ENCODE results near the gene NUP98. TPM values are rescaled to one million over a fixed set of nuclear protein-coding genes. Genes with fewer than 3 reads are reported as not detected.

The NUP98 gene
- polyA plus RNA-seq, 1 of the 3 experiments (the other 2 are of a cell fraction): 56.4 TPM

DNA sequence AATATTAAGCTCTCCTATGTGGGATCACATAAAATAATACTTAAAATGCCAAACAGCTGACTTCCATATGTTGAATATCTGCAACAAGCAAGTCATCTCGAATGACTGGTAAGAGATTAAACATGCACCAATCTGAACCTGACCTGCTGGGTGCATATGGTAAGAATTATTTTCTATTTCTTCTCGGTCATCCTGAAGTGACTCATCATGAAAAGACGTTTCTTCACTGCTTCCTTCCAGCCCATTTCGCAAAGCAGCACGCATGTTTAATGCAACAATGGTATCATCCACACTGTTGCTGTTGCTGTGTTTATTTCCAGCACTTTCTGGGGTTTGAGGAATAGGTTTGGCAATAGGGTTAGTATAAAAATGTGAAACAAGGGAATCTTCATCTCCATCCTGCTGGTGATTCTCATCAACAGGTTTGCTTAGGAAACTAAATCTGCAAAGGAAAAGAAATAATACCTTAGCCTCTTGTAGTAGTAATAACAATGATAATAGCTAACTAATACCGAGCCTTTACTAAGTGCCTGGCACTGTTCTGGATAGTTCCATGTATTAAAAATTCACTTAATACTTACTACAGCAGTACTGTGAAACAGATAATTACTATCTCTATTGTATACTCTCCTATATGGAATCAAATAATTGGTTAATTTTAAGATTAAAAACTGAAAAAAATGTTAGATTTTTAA is 74.2 kb downstream of the NUP98 start:
- H3K4me1 ChIP-seq (ENCODE audit: control insufficient read depth in 1 of 2, insufficient read depth in 2 of 2, low read depth in 1 of 2, low read length in 1 of 2): peaks cover 0 to 9% of the 10 kb centered on the region in 2 experiments; a peak in 1 of 4 replicates
- peaks cover 19% of the 10 kb centered on the region for H3K79me2 ChIP-seq (ENCODE audit: insufficient read depth)
- no peak overlapping the region for H2AFZ ChIP-seq (ENCODE audit: low read depth)
- H3F3A ChIP-seq (replicated peaks; ENCODE audit: insufficient read depth): peaks cover 29% of the 10 kb centered on the region
- ChIA-PET POLR2A (no interaction called here), CTCF (interaction anchor here (1.7 kb wide), 1 partner anchor 12 kb away, joined by 3 read pairs; no protein-coding TSS in a partner anchor)
- H3K9ac ChIP-seq: peak overlapping the region; percentile 36; the same call in 1 of the 2 replicates
- no peaks in the 10 kb centered on the region for H4K20me1 ChIP-seq (ENCODE audit: insufficient read depth)
- H3K4me3 ChIP-seq (ENCODE audit: low read depth in 2 of 2, low read length in 1 of 2): no peak overlapping the region
- H3K4me2 ChIP-seq: no peak overlapping the region; the same call in 1 of the 2 replicates
- 22% methylated on average over 6 of the region's 6 CpGs for WGBS (ENCODE audit: low lambda C conversion rate)
- no peaks in the 10 kb centered on the region for H3K9me3 ChIP-seq
- peak overlapping the region; percentile 71 to 89 for H3K27ac ChIP-seq (ENCODE audit: low read depth in 2 of 2, low read length in 1 of 2)
- H3K36me3 ChIP-seq (replicated peaks in 1 of 2; ENCODE audit: control insufficient read depth in 1 of 2, insufficient read depth in 2 of 2, low read length in 1 of 2): peaks cover 54 to 70% of the 10 kb centered on the region in 2 experiments
- no peak for DNase-seq
- H3K27me3 ChIP-seq (ENCODE audit: insufficient read depth): no peaks in the 10 kb centered on the region
- TF ChIP-seq NFIC (IDR thresholded peaks at IDR 0.05; ENCODE audit: borderline replicate concordance) (peak; percentile 39; the same call in 1 of the 2 replicates), JUND (IDR thresholded peaks at IDR 0.05) (peak; percentile 95), EP300 (IDR thresholded peaks at IDR 0.05; ENCODE audit: borderline replicate concordance in 1 of 2, low read depth in 1 of 2, low read length in 1 of 2) (peak in 1 of 2 experiments; percentile 88; a peak in 2 of 4 replicates), RCOR1 (IDR thresholded peaks at IDR 0.05; ENCODE audit: low read length) (no peak), POLR2AphosphoS5 (IDR thresholded peaks at IDR 0.05; ENCODE audit: low read depth, low read length) (peak; percentile 98), MEF2A (IDR thresholded peaks at IDR 0.05; ENCODE audit: borderline replicate concordance, low read depth) (peak; percentile 9; the same call in 1 of the 2 replicates), YY1 (IDR thresholded peaks at IDR 0.05; ENCODE audit: low read depth) (no peak), TAF1 (IDR thresholded peaks at IDR 0.05; ENCODE audit: borderline replicate concordance, low read depth, low read length) (0 out of 2 replicates have a peak, but pooled peaks have one; percentile 28), FOSL2 (IDR thresholded peaks at IDR 0.05; ENCODE audit: borderline replicate concordance, low read depth) (peak; percentile 96), RXRA (IDR thresholded peaks at IDR 0.05; ENCODE audit: borderline replicate concordance, low read depth) (peak; percentile 84; the same call in 1 of the 2 replicates), TEAD4 (IDR thresholded peaks at IDR 0.05; ENCODE audit: borderline replicate concordance, insufficient read depth) (peak; percentile 80; the same call in 1 of the 2 replicates), TCF12 (IDR thresholded peaks at IDR 0.05) (peak; percentile 100), SIN3A (IDR thresholded peaks at IDR 0.05; ENCODE audit: borderline replicate concordance, low read depth, low read length) (peak; percentile 79)
- TF ChIP-seq, protein P1, sequence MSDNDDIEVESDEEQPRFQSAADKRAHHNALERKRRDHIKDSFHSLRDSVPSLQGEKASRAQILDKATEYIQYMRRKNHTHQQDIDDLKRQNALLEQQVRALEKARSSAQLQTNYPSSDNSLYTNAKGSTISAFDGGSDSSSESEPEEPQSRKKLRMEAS (IDR thresholded peaks at IDR 0.05; ENCODE audit: low read depth): peak; percentile 89
- TF ChIP-seq, protein P2, sequence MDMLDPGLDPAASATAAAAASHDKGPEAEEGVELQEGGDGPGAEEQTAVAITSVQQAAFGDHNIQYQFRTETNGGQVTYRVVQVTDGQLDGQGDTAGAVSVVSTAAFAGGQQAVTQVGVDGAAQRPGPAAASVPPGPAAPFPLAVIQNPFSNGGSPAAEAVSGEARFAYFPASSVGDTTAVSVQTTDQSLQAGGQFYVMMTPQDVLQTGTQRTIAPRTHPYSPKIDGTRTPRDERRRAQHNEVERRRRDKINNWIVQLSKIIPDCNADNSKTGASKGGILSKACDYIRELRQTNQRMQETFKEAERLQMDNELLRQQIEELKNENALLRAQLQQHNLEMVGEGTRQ (IDR thresholded peaks at IDR 0.05; ENCODE audit: borderline replicate concordance, low read depth, low read length): no peak
- TF ChIP-seq, protein P3, sequence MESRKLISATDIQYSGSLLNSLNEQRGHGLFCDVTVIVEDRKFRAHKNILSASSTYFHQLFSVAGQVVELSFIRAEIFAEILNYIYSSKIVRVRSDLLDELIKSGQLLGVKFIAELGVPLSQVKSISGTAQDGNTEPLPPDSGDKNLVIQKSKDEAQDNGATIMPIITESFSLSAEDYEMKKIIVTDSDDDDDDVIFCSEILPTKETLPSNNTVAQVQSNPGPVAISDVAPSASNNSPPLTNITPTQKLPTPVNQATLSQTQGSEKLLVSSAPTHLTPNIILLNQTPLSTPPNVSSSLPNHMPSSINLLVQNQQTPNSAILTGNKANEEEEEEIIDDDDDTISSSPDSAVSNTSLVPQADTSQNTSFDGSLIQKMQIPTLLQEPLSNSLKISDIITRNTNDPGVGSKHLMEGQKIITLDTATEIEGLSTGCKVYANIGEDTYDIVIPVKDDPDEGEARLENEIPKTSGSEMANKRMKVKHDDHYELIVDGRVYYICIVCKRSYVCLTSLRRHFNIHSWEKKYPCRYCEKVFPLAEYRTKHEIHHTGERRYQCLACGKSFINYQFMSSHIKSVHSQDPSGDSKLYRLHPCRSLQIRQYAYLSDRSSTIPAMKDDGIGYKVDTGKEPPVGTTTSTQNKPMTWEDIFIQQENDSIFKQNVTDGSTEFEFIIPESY (IDR thresholded peaks at IDR 0.05; ENCODE audit: borderline replicate concordance, low read depth): no peak
- TF ChIP-seq, protein P4, sequence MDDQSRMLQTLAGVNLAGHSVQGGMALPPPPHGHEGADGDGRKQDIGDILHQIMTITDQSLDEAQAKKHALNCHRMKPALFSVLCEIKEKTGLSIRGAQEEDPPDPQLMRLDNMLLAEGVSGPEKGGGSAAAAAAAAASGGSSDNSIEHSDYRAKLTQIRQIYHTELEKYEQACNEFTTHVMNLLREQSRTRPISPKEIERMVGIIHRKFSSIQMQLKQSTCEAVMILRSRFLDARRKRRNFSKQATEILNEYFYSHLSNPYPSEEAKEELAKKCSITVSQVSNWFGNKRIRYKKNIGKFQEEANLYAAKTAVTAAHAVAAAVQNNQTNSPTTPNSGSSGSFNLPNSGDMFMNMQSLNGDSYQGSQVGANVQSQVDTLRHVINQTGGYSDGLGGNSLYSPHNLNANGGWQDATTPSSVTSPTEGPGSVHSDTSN (IDR thresholded peaks at IDR 0.05): peak; percentile 90
- TF ChIP-seq, protein P5, sequence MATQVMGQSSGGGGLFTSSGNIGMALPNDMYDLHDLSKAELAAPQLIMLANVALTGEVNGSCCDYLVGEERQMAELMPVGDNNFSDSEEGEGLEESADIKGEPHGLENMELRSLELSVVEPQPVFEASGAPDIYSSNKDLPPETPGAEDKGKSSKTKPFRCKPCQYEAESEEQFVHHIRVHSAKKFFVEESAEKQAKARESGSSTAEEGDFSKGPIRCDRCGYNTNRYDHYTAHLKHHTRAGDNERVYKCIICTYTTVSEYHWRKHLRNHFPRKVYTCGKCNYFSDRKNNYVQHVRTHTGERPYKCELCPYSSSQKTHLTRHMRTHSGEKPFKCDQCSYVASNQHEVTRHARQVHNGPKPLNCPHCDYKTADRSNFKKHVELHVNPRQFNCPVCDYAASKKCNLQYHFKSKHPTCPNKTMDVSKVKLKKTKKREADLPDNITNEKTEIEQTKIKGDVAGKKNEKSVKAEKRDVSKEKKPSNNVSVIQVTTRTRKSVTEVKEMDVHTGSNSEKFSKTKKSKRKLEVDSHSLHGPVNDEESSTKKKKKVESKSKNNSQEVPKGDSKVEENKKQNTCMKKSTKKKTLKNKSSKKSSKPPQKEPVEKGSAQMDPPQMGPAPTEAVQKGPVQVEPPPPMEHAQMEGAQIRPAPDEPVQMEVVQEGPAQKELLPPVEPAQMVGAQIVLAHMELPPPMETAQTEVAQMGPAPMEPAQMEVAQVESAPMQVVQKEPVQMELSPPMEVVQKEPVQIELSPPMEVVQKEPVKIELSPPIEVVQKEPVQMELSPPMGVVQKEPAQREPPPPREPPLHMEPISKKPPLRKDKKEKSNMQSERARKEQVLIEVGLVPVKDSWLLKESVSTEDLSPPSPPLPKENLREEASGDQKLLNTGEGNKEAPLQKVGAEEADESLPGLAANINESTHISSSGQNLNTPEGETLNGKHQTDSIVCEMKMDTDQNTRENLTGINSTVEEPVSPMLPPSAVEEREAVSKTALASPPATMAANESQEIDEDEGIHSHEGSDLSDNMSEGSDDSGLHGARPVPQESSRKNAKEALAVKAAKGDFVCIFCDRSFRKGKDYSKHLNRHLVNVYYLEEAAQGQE (IDR thresholded peaks at IDR 0.05; ENCODE audit: low read depth, low read length): 0 out of 2 replicates have a peak, but pooled peaks have one; percentile 19
- TF ChIP-seq, protein P6, sequence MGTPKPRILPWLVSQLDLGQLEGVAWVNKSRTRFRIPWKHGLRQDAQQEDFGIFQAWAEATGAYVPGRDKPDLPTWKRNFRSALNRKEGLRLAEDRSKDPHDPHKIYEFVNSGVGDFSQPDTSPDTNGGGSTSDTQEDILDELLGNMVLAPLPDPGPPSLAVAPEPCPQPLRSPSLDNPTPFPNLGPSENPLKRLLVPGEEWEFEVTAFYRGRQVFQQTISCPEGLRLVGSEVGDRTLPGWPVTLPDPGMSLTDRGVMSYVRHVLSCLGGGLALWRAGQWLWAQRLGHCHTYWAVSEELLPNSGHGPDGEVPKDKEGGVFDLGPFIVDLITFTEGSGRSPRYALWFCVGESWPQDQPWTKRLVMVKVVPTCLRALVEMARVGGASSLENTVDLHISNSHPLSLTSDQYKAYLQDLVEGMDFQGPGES (IDR thresholded peaks at IDR 0.05; ENCODE audit: low read depth, low read length): no peak
- no peaks in the 10 kb centered on the region for H3K9me2 ChIP-seq

Measured in SK-N-SH (cell line).